Central memory CD8-positive, alpha-beta T cell (primary cell): ENCODE results near the gene CTNNA3.

ENCODE experiments used
- ATAC-seq: fragments of 150-1000 bp; cut with Tn5 transposase; replicated peaks from 2 replicates; pipeline ENCODE4 v1.10.0; 2022; ENCODE audit warnings: mild to moderate bottlenecking, moderate FRiP score, moderate number of reproducible peaks; ENCODE audit not compliant: poor library complexity, severe bottlenecking; ENCODE audit errors: extremely low read depth
- DNase-seq, 2 donors: peaks; one replicate each; pipeline ENCODE4 v3.0.0; 2021; ENCODE audit warnings: low spot score in 2 of 2
- H3K27ac Mint-ChIP-seq: one replicate; pipeline ENCODE4 v1.8.0; 2022; ENCODE audit warnings: low read depth, mild to moderate bottlenecking, moderate library complexity, mixed read lengths
- H3K27me3 Mint-ChIP-seq: one replicate; pipeline ENCODE4 v1.8.0; 2022; ENCODE audit warnings: mixed read lengths
- H3K36me3 Mint-ChIP-seq: one replicate; pipeline ENCODE4 v1.8.0; 2022; ENCODE audit warnings: mild to moderate bottlenecking, moderate library complexity, mixed read lengths; ENCODE audit not compliant: insufficient read depth
- H3K4me1 Mint-ChIP-seq: one replicate; pipeline ENCODE4 v1.8.0; 2022; ENCODE audit warnings: mixed read lengths
- H3K4me3 Mint-ChIP-seq: one replicate; pipeline ENCODE4 v1.8.0; 2022; ENCODE audit warnings: mild to moderate bottlenecking, moderate library complexity, mixed read lengths
- H3K9me3 Mint-ChIP-seq: one replicate; pipeline ENCODE4 v1.8.0; 2022; ENCODE audit warnings: mixed read lengths

Gene CTNNA3

DNA sequence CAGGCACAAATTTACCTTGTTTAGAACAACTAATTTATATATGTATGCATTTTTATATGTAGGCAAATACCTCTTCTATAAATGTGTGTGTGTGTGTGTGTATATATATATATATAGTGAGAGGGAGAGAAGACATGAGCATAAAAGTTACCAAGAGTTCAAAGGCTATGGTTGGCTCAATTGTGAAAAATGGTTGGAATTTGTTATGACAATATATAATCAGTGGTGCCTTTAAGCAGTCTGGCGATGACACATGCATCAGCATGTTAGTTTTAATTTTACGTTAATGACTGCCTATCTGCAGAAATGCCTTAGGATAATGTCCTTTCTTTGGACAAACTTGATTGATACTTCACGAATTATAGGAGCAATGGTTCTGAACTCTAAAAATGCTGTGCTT lies 1750.9 kb downstream of the CTNNA3 start:
- no peaks in the 10 kb centered on the region for H3K27me3 Mint-ChIP-seq
- no peak overlapping the region for H3K27ac Mint-ChIP-seq
- no peaks in the 10 kb centered on the region for H3K36me3 Mint-ChIP-seq
- ATAC-seq, result no peak
- H3K9me3 Mint-ChIP-seq, result peaks cover 6% of the 10 kb centered on the region
- no peak for DNase-seq
- no peaks in the 10 kb centered on the region for H3K4me1 Mint-ChIP-seq
- H3K4me3 Mint-ChIP-seq, result no peak overlapping the region

DNA sequence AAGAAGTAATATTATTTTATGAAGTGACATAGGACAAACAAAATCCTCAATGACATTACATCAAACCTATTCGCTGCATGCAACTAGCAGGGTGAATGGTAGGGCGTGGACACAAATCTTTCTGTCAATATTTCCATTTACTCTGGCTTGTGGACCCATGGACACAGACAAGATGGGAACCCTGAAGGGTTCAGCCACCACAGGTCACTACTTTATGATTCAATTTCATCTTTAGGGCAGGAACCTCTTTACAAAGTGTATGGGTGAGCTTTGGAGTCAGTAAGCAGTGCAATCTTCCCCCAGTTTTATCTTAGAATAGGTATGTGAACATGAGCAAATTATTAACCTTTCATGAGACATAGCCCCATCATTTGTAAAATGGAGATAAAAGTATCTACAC lies 1752.5 kb downstream of the CTNNA3 start:
- DNase-seq (no peak), ATAC-seq (no peak)
- Mint-ChIP-seq H3K4me3 (no peak overlapping the region), H3K36me3 (no peaks in the 10 kb centered on the region), H3K9me3 (peaks cover 5% of the 10 kb centered on the region), H3K27me3 (no peaks in the 10 kb centered on the region), H3K27ac (no peak overlapping the region), H3K4me1 (no peaks in the 10 kb centered on the region)

DNA sequence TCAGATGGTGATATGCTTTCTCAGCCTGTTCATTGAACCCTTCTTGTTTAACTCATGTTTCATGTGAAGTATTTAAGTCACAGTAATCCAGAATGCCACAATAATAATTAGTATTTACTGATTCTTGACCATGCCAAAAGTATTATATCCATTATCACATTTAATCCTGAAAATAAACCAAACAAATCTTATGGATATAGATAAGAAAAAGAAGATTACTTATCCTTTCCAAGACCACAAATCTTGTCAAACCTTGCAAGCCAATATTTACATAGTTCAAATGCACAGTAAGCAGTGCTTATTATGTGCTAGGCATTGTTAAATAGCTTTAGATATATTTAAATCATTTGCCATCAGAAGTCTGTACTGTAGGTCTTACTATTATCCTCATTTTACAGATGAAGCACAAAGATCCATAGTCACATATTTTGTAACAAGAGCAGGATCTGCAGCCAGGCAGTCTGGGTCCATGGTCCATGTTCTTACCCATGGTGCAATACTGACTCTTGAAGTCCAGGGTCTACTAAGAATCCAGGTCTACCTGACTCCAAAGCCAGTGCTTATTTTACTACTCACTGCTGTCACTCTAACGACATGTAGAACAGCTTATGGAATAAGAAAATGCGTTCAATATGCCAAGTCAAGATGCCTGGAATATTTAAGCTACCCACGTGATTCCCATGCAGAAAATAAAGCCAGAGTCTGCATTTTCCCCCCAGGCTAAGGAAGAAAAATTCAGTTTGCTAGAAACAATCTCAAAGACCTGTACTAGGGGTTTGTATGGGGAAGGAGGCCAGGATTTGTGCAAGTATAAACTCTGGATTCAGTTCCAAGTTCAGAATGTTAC lies 1755.0 kb downstream of the CTNNA3 start:
- H3K4me1 Mint-ChIP-seq, result no peaks in the 10 kb centered on the region
- H3K27ac Mint-ChIP-seq, result no peak overlapping the region
- peaks cover 5% of the 10 kb centered on the region for H3K9me3 Mint-ChIP-seq
- ATAC-seq (no peak), DNase-seq (no peak)
- H3K27me3 Mint-ChIP-seq, result no peaks in the 10 kb centered on the region
- no peaks in the 10 kb centered on the region for H3K36me3 Mint-ChIP-seq
- no peak overlapping the region for H3K4me3 Mint-ChIP-seq

DNA sequence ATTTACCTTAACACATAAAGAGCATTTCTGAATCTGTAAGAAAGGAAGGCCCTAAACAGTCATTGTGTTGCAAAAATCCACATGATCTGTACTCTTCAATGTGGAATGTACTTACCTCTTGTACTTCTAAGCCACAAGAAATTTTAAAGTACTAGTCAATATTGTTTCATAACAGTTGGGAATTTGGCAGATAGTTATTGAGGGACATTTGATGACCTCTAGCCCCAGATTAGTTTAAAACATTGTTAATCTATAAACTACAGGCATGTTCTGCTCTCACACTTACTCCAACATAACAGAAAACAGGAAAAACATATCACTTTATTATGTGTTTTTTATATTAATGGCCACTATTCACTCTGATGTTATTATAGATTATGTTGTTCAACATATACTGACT lies 1755.9 kb downstream of the CTNNA3 start:
- Mint-ChIP-seq H3K27ac (no peak overlapping the region), H3K4me1 (no peaks in the 10 kb centered on the region), H3K4me3 (no peak overlapping the region), H3K27me3 (no peaks in the 10 kb centered on the region), H3K36me3 (no peaks in the 10 kb centered on the region), H3K9me3 (peaks cover 5% of the 10 kb centered on the region)
- ATAC-seq, result no peak
- no peak for DNase-seq

DNA sequence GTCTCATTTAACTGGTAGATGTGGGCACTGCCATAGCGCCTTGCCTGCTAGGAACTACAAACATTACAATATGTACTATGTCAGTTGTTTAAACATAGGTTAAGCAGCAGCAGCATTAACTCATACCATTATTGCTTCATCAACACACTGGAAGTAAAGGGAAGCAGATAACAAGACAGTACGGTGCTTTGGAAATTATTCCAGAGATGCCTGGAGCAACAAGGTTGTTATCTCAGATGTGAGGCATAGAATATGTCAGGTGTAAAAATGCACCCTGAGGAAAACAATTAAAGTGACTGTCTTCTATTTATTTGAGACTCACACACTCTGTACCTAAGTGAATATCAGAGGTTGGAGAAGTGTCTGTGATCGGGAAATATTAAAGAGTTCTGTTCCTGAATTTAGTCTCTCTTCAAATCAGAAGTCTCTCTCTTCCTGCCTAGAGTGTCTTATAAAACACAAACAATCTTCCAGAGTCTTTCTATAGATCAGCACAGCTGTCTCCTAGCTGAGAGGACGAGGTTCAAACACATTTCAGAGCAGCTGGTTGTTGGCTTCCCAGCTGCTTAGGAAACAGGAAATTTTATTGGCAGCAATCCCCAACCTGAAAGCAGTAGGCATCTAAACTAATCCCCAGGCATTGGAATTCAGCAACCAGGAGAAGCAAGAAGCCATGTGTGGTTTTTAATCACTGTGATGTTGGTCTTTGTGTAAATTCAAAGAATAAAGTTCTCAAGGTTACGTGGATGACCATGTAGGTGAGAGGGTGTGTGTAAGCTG lies 1764.5 kb downstream of the CTNNA3 start:
- DNase-seq (no peak), ATAC-seq (no peak)
- Mint-ChIP-seq H3K4me1 (no peaks in the 10 kb centered on the region), H3K4me3 (no peak overlapping the region), H3K9me3 (no peaks in the 10 kb centered on the region), H3K36me3 (no peaks in the 10 kb centered on the region), H3K27ac (no peak overlapping the region), H3K27me3 (no peaks in the 10 kb centered on the region)

DNA sequence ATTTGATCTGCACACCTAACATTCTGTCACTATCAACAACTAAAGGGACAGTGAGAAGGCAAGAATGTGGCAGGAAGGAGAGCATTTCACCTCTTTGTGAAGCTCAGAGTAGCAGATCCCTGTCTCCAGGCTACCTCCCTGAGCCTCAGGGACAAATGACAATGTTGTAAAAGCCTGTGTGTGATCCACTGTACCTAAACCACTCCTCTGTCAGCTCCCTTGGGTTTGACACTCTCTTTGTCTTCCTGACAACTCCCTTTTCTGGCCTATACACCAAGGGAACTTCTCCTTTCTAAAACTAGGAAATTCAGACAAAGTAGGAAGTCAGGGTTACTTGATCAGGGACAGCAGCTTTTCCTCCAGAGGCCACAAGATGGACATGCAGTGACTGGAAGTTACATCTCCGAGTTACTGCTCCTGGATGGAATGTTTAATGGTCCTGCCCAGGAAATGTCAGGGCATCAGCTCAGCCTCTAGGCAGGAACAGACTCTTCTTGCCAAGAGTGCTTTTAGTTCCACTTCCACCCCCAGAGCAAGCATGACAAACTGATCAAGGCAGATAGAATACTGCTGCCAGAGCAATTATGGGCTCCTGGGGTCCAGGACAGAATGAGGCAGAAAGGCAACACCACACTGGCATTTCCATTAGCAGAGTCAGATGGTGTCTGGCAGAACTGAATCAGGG lies 1784.7 kb downstream of the CTNNA3 start:
- Mint-ChIP-seq H3K4me1 (no peaks in the 10 kb centered on the region), H3K27me3 (no peaks in the 10 kb centered on the region), H3K36me3 (no peaks in the 10 kb centered on the region), H3K9me3 (peaks cover 24% of the 10 kb centered on the region), H3K27ac (no peak overlapping the region), H3K4me3 (no peak overlapping the region)
- DNase-seq, result no peak
- ATAC-seq, result no peak

DNA sequence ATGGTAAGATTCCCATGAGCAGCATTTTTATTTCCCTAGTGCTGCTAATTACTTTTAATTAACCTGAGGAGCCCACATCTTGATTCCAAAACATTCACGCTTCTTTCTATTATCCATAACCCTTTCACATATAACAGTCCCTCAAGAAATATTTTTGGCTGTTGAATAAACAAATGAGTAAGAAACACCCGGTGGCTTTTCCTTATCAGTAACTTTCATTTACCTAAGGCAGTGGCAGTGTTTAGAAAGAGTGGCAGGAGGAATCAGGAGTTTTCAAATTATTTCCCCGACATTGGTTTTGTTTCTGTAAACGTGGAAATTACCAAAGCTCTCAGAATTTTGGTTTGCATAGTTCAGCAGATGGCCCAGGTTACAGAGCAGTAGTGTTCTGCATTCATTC lies 1785.8 kb downstream of the CTNNA3 start:
- H3K27me3 Mint-ChIP-seq, result no peaks in the 10 kb centered on the region
- no peak for DNase-seq
- H3K4me1 Mint-ChIP-seq, result no peaks in the 10 kb centered on the region
- H3K36me3 Mint-ChIP-seq, result no peaks in the 10 kb centered on the region
- ATAC-seq, result no peak
- no peak overlapping the region for H3K4me3 Mint-ChIP-seq
- peaks cover 21% of the 10 kb centered on the region for H3K9me3 Mint-ChIP-seq
- no peak overlapping the region for H3K27ac Mint-ChIP-seq

DNA sequence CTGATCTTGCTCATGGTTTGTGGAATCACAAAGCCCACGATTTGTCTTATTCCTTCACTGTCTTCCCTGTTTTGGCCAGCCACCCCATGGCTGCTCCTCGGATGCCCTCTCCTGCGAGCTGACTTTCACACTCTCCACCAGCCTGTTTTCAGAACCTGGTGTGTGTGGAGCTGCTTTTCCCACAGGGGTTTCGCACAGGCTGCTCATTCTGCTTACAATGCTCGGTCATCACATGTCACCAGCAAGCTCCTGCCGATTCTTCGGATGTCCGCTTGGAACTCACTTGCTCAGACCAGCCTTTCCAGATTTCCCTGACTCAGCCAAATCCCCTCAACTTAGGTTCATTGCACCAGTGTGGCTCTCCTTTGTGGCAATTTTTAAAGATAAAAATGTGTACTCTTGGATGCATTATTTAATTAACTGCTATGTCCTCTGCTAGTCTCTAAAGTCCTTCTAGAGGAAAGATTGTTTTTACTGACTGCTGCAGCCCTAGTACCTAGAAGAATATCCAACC lies 1788.7 kb downstream of the CTNNA3 start:
- no peaks in the 10 kb centered on the region for H3K4me1 Mint-ChIP-seq
- no peak overlapping the region for H3K27ac Mint-ChIP-seq
- H3K4me3 Mint-ChIP-seq, result no peak overlapping the region

DNA sequence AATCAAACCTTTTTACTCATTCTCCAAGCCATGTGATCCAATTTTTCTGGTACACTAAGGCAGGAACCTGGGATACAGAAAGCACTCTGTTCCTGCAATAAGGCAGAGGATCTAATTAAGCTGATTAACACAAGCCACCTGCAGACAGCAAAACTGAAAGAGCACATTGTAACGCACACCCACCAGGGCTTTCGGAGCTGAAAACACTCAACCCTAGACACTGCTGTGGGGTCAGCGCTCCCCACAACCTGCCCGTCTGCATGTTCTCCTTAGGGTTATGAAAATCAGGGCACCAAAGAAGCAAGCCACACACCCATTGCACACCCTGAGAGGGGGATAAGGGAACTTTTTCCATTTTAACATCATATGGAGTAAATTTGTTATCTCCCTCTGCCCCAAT lies 1792.4 kb downstream of the CTNNA3 start:
- Mint-ChIP-seq H3K9me3 (peaks cover 19% of the 10 kb centered on the region), H3K36me3 (no peaks in the 10 kb centered on the region), H3K4me3 (no peak overlapping the region), H3K27ac (no peak overlapping the region), H3K4me1 (no peaks in the 10 kb centered on the region), H3K27me3 (no peaks in the 10 kb centered on the region)
- DNase-seq (no peak), ATAC-seq (no peak)

More for the DNA sequence above, 1788.7 kb downstream of the CTNNA3 start:
- ATAC-seq, result no peak
- H3K27me3 Mint-ChIP-seq, result no peaks in the 10 kb centered on the region
- peaks cover 24% of the 10 kb centered on the region for H3K9me3 Mint-ChIP-seq
- H3K36me3 Mint-ChIP-seq, result no peaks in the 10 kb centered on the region
- DNase-seq, result no peak

DNA sequence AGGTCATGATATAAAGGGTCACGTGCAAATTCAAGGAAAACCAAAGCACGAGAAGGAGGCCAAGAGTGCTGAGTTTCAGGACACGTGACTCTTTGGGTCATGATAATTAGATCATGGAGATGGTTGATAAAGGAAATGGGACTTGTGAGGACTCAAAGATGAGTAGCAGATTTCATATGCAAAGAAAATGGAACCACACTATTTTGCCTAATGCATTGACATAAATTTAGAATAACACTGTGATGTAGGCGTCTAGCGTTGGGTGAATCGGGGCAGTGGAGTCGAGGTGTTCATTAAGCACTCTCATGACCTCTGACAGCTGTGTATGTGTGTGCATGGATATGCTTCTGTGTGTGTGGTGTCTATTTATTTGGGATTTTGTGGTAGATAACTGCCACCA lies 1795.7 kb downstream of the CTNNA3 start:
- Mint-ChIP-seq H3K36me3 (no peaks in the 10 kb centered on the region), H3K9me3 (peaks cover 12% of the 10 kb centered on the region)
- no peak for ATAC-seq

DNA sequence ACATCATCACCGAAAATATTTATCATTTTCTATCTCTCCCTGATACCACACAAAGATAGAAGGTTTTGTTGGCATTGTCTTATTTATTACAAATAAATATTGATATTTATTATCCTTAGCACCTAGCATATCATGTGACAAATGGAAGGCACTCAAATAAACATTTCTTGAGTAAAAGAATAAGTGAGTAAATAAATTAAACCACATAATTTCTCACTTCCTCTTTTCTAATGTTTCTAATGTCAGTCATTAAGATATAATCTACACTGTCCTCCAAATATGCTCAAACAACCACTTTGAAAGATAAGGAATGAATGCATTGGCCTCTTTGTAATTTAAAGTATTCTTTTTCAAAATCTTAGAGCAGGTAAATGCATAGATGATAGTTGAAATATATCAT lies 1797.9 kb downstream of the CTNNA3 start:
- Mint-ChIP-seq H3K4me3 (no peak overlapping the region), H3K27ac (no peak overlapping the region), H3K9me3 (peaks cover 11% of the 10 kb centered on the region), H3K4me1 (no peaks in the 10 kb centered on the region), H3K27me3 (no peaks in the 10 kb centered on the region), H3K36me3 (no peaks in the 10 kb centered on the region)
- DNase-seq (no peak), ATAC-seq (no peak)

More for the DNA sequence above, 1795.7 kb downstream of the CTNNA3 start:
- H3K27me3 Mint-ChIP-seq, result no peaks in the 10 kb centered on the region
- no peak overlapping the region for H3K4me3 Mint-ChIP-seq
- H3K27ac Mint-ChIP-seq, result no peak overlapping the region
- no peak for DNase-seq
- no peaks in the 10 kb centered on the region for H3K4me1 Mint-ChIP-seq

DNA sequence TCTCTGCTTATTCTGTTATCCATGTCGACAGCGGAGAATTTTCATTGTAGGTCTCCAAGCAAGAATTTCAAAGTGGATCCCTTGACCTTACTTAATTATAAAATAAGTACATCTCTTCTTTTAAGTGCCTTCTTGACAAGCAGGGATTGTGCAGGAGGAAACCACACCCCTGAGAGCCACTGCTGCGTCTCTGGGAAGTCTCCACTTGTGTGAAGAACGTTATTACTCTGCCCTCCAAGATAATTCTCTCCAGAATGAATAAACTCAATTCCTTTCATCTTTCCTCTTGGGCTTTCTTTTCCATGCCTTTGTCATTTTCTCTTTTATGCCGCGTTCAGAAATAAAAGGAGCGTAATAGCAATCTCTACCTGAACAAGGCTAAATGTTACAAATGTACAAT lies 1801.0 kb downstream of the CTNNA3 start:
- no peaks in the 10 kb centered on the region for H3K27me3 Mint-ChIP-seq
- ATAC-seq, result no peak
- H3K36me3 Mint-ChIP-seq, result no peaks in the 10 kb centered on the region
- no peak overlapping the region for H3K4me3 Mint-ChIP-seq
- no peak for DNase-seq
- peaks cover 9% of the 10 kb centered on the region for H3K9me3 Mint-ChIP-seq
- no peaks in the 10 kb centered on the region for H3K4me1 Mint-ChIP-seq
- no peak overlapping the region for H3K27ac Mint-ChIP-seq
